Renal pelvis (tissue), 4 donors: ENCODE data around the gene DPP4. TPM values are rescaled to one million over a fixed set of nuclear protein-coding genes. Genes with fewer than 3 reads are reported as not detected.
"Not testable (repeated sequence)": the region's sequence is repeated elsewhere in the genome, so short reads cannot be mapped to it uniquely, and the experiment has no call there.

Source experiments
- DNase-seq: peaks from one replicate; pipeline ENCODE4 v3.0.0-alpha.2; 2013
- polyA plus RNA-seq, 3 donors: library from polyadenylated mRNA; unstranded; fragments of 120-200 nt; gene quantifications; one replicate each; pipeline ENCODE4 v1.2.1, GENCODE V29; 2013; ENCODE audit not compliant: insufficient read length in 3 of 3

DPP4 gene
- polyA plus RNA-seq, 3 donors = 106 to 147 (median 121) TPM

GRCh38 chr2:161969159-161969558 lies 104.9 kb downstream of the DPP4 start:
- DNase-seq = no peak

GRCh38 chr2:161965994-161966393 lies 108.0 kb downstream of the DPP4 start:
- DNase-seq = no peak

GRCh38 chr2:161964160-161964559 lies 109.9 kb downstream of the DPP4 start:
- DNase-seq = no peak

- DNase-seq = no peak
Measured at GRCh38 chr2:161962160-161962559, 111.9 kb downstream of the DPP4 start.

DNA sequence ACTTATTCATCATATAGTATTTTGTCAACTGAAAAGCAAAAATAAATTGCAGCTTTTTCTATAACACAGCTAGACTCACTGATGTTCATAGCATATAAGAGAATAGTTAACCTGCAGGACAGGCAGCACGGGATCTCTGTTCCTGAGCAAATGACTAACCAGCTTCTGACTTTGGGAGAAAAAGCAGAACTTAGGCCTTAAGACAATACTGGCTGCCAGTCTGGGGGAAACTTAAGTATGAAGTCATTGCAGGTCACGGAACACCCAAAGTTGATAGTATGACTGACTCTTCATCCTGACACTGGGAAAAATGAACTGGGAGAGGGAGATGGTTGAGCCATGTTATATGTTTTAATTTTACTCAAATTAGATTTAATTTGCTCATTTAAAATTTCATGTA lies 113.0 kb downstream of the DPP4 start:
- DNase-seq = no peak

GRCh38 chr2:161956738-161957137 lies 117.3 kb downstream of the DPP4 start:
- no peak for DNase-seq

GRCh38 chr2:161955211-161955610 lies 118.8 kb downstream of the DPP4 start:
- DNase-seq = no peak

DNA sequence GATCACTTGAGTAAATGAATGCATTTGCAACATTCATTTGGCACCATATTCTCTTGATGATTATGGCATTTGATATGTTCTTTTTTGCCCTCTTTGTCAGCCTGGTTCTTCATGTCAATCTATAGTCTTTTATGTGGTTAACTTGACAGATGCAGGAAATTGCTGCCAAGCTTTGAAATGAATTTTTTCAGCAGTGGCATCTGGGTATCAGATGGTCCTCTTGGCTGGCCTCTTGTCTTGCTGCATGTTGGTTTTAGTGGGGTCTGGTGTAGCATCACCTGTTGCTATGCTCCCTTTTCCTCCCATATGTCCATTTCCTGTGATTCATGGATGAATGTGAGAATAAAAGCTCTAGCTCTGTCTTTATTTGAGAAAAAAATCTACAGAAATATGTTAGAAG lies 119.9 kb downstream of the DPP4 start:
- DNase-seq = no peak

DNA sequence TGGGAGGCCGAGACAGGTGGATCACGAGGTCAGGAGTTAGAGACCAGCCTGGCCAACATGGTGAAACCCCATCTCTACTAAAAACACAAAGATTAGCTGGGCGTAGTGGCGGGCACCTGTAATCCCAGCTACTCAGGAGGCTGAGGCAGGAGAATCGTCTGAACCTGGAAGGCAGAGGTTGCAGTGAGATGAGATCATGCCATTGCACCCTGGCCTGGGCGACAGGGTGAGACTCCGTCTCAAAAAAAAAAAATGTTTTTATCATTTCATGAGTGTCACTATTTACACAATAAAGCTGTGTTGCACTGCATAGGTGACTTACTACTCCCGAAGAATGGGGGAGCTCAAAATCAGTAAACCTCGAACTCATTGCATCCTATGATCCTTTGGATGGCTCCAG lies 120.6 kb downstream of the DPP4 start:
- DNase-seq = not testable (repeated sequence)

DNA sequence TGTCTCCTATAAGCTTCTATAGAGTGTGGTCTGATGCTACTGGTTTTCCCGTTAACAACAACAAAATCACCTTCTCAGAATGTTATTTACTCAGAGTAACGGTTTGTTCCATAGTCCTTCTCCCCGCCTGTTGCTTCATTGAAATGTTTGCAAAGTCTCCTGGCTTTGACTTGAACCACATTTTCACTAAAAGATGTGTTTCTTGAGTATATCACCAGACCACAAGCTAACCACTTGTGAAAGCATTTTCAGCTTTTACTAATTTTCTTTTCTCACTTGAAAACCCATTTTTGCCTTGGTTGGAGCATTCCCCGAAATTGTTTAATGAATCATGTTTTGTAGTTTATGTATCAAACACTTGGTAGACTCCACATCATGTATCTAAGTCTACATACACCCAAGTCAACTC lies 121.2 kb downstream of the DPP4 start:
- no peak for DNase-seq

DNA sequence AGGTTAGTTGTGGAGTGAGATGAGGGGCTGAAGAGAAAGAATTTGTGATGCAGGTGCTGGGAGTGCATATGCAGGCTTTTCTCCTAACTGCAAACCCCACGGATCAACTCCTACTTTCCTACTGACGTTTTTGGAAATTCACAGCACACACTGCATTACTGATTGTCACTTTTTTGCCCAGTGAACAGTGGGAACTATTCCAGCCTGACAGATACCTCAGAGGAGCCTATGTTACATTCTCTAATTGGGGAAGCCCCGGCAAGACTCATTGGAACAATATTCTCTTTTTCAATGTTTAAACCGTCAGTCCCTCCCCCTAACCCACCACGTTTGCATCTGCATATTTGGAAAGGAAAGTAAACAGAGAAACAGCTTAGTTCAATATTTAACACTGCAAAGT lies 126.2 kb downstream of the DPP4 start:
- DNase-seq = no peak

DNA sequence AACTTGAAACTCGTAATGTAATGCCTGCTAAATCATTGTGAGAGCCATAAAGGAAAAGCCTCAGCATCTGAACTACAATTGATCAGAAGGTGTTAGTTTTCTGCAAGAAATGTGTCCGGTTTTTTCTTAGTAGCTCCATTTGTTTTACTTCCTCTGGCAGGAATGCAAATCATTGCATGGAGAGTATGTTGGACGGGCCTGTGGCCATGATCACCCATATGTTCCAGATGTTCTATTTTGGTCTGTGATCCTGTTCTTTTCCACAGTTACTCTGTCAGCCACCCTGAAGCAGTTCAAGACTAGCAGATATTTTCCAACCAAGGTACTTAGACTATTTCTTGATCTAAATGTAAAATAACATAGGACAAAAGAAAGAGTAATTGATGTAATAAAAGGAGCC lies 126.6 kb downstream of the DPP4 start:
- no peak for DNase-seq

DNA sequence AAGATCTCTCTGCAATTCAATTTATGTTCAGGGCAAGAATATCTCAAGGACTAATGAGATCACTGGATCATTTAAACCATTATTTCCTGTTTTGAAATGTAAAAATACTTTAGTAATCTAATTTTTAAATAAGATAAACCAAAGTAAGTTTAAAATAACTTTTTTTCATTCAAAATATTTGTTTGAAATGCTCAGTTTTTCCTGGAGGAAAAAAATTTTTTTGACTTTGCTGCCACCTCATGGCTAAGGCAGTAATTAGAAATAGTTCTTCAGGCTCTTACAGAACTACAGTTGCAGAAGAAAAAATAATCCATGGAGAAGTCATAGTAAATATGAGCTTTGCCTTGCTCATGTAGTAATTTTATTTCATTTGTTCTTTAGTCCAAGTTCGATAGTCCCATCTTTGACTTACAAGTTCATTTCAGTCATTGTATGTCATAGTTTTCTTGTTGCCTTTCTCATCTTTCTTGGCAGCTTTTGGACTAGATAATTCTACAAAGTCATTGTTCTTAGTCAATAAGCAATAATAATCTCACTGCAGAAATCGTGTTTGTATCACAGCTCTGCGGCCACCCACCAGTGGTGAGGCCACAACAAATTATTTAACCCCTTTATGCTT lies 127.4 kb downstream of the DPP4 start:
- DNase-seq = peak; percentile 14

- no peak for DNase-seq
Measured at GRCh38 chr2:161943011-161943410, 131.0 kb downstream of the DPP4 start.

Other genes starting within 250 kb of the DPP4 start
- not detected for gene GCG, start 78.0 kb upstream of the DPP4 start, polyA plus RNA-seq
- gene FAP, start 169.2 kb upstream of the DPP4 start, polyA plus RNA-seq = 10 to 100 TPM in 1 of 3 donors, 1 to 10 TPM in 2; 5.5 to 10.1 (median 9.3) TPM
- 1 to 10 TPM; 5.4 to 7.6 (median 5.6) TPM for gene IFIH1, start 244.5 kb upstream of the DPP4 start, polyA plus RNA-seq